Fibroblast of lung (primary cell): ENCODE data around the gene SPEG.

Source experiments
- EZH2 ChIP-seq: IDR thresholded peaks from 2 replicates; pipeline ENCODE4 v1.5.1; 2012; ENCODE audit warnings: low read length, control low read depth, mild to moderate bottlenecking; ENCODE audit errors: missing control alignments
- TF ChIP-seq, protein P1 (sequence below), 2 donors: IDR thresholded peaks in 1 of 2; conservative IDR thresholded peaks in 1 of 2; 1 replicate in 1 of 2; 2 replicates in 1 of 2; pipeline ENCODE4 v1.5.1; 2011 to 2012; ENCODE audit warnings: low read length in 2 of 2, control low read depth in 1 of 2, inconsistent platforms in 1 of 2, low read depth in 1 of 2, mild to moderate bottlenecking in 1 of 2

DNA sequence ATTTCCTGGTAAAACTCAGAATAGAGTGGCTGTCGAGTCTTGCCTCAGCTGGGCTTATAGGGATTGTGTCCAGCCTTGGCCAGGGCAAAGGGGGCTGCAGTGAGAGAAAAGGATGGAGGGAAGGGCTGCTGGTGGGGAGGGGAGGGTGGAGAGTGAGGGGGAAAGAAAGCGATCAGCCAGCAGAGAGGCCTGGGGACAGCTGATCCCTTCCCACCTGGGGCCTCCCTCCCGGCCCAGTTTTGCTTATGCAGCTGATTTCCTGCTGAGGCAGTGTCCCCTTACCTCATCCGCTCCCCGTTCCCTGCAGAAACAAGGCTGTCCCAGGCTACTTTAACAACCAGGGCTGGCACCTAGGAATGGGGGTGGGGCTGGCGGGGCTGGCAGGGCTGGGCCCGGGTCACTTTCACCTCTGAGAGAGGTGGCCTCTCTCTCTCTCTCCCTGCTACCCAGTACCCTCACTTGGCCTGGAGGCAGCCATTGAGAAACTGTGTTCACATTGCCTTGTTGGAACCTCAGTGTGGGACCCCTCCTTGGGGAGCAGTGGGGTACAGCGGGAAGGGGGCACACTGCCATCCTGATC, 51.8 kb downstream of the SPEG start:
- TF ChIP-seq, protein P1, sequence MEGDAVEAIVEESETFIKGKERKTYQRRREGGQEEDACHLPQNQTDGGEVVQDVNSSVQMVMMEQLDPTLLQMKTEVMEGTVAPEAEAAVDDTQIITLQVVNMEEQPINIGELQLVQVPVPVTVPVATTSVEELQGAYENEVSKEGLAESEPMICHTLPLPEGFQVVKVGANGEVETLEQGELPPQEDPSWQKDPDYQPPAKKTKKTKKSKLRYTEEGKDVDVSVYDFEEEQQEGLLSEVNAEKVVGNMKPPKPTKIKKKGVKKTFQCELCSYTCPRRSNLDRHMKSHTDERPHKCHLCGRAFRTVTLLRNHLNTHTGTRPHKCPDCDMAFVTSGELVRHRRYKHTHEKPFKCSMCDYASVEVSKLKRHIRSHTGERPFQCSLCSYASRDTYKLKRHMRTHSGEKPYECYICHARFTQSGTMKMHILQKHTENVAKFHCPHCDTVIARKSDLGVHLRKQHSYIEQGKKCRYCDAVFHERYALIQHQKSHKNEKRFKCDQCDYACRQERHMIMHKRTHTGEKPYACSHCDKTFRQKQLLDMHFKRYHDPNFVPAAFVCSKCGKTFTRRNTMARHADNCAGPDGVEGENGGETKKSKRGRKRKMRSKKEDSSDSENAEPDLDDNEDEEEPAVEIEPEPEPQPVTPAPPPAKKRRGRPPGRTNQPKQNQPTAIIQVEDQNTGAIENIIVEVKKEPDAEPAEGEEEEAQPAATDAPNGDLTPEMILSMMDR (conservative IDR thresholded peaks at IDR 0.05 in 1 of 2, IDR thresholded peaks at IDR 0.05 in 1 of 2; ENCODE audit: low read depth in 1 of 2, low read length in 2 of 2) = no peak
- no peak for TF ChIP-seq EZH2
